Parathyroid adenoma (tissue), 2 donors: ENCODE data around the gene GULP1.

Experiments used
- H2AFZ ChIP-seq: fragments of 300-600 bp; sonication (generic); one replicate; pipeline ENCODE4 v1.7.0; 2017; ENCODE audit warnings: antibody characterized with exemption, mild to moderate bottlenecking
- H3K27ac ChIP-seq: fragments of 300-600 bp; sonication (generic); one replicate; pipeline ENCODE4 v1.7.0; 2017
- H3K27me3 ChIP-seq: fragments of 300-600 bp; sonication (generic); one replicate; pipeline ENCODE4 v1.7.0; 2017; ENCODE audit warnings: low read length; ENCODE audit not compliant: control insufficient read depth, insufficient read depth
- H3K36me3 ChIP-seq: fragments of 300-600 bp; sonication (generic); one replicate; pipeline ENCODE4 v1.7.0; 2017; ENCODE audit warnings: low read length; ENCODE audit not compliant: control insufficient read depth, insufficient read depth
- H3K4me1 ChIP-seq: fragments of 300-600 bp; sonication (generic); one replicate; pipeline ENCODE4 v1.7.0; 2017; ENCODE audit warnings: control low read depth
- H3K4me2 ChIP-seq: fragments of 300-600 bp; sonication (generic); one replicate; pipeline ENCODE4 v1.7.0; 2017; ENCODE audit warnings: low read length
- H3K4me3 ChIP-seq: fragments of 300-600 bp; sonication (generic); one replicate; pipeline ENCODE4 v1.7.0; 2017; ENCODE audit warnings: low read depth, low read length
- H3K79me2 ChIP-seq: fragments of 300-600 bp; sonication (generic); one replicate; pipeline ENCODE4 v1.7.0; 2017; ENCODE audit warnings: control low read depth
- H3K9ac ChIP-seq: fragments of 300-600 bp; sonication (generic); one replicate; pipeline ENCODE4 v1.7.0; 2017; ENCODE audit warnings: mild to moderate bottlenecking
- H3K9me3 ChIP-seq: fragments of 300-600 bp; sonication (generic); one replicate; pipeline ENCODE4 v1.7.0; 2017; ENCODE audit warnings: low read length; ENCODE audit not compliant: control insufficient read depth
- TF ChIP-seq, protein P1 (sequence below): fragments of 300-600 bp; sonication (generic); IDR thresholded peaks from one replicate; pipeline ENCODE4 v1.7.0; 2017; ENCODE audit warnings: antibody characterized with exemption, mild to moderate bottlenecking
- donor health status: primary hyperparathyroidism.

GULP1 gene

DNA sequence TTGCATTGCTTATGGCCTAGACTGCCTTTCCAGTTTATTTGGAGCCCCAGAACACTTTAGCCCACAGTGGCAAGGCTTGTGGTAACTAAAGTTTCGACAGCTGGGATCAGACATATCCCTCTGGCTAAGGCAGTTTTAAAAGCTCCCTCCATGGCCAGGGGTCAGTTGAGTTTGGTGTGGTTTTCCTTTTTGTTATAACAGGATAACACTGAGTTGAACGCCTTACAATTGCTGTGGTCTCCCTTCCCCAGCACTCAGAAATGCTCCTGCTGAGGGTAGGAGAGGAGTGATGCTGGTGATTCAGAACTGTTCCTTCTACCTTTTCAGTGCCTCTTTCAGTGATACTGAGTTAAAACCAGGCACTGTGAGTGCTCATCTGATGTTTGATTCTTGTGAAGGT lies 182.6 kb downstream of the GULP1 start:
- TF ChIP-seq, protein P1, sequence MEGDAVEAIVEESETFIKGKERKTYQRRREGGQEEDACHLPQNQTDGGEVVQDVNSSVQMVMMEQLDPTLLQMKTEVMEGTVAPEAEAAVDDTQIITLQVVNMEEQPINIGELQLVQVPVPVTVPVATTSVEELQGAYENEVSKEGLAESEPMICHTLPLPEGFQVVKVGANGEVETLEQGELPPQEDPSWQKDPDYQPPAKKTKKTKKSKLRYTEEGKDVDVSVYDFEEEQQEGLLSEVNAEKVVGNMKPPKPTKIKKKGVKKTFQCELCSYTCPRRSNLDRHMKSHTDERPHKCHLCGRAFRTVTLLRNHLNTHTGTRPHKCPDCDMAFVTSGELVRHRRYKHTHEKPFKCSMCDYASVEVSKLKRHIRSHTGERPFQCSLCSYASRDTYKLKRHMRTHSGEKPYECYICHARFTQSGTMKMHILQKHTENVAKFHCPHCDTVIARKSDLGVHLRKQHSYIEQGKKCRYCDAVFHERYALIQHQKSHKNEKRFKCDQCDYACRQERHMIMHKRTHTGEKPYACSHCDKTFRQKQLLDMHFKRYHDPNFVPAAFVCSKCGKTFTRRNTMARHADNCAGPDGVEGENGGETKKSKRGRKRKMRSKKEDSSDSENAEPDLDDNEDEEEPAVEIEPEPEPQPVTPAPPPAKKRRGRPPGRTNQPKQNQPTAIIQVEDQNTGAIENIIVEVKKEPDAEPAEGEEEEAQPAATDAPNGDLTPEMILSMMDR: no peak
- Histone ChIP-seq H3K4me2 (no peak overlapping the region), H3K4me3 (no peak overlapping the region)

DNA sequence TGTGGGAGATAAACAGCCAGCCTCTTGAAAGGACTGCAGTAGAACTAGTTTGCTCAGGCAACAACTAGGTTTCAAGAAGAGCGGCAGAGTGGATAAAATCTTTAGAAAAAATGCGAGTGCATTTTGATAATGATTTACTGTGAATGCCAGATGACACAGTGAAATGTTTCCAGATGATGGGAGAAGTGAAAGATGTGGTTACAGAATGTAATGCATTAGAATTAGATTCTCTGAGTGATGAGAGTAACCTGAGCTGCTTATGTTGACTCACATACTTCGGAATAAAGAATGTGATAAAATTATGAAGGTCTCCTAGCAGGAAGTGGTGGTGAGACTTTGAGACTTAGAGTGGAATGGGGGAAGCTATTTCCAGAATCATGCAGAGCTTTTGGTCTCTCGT lies 184.3 kb downstream of the GULP1 start:
- Histone ChIP-seq H3K4me3 (no peak overlapping the region), H3K27ac (no peak overlapping the region)
- TF ChIP-seq, protein P1: no peak

More for the DNA sequence above, 182.6 kb downstream of the GULP1 start:
- Histone ChIP-seq H3K79me2 (no peaks in the 10 kb centered on the region), H3K36me3 (no peaks in the 10 kb centered on the region), H2AFZ (no peak overlapping the region), H3K27ac (no peak overlapping the region), H3K9ac (no peak overlapping the region), H3K27me3 (no peaks in the 10 kb centered on the region), H3K4me1 (no peaks in the 10 kb centered on the region), H3K9me3 (no peaks in the 10 kb centered on the region)

DNA sequence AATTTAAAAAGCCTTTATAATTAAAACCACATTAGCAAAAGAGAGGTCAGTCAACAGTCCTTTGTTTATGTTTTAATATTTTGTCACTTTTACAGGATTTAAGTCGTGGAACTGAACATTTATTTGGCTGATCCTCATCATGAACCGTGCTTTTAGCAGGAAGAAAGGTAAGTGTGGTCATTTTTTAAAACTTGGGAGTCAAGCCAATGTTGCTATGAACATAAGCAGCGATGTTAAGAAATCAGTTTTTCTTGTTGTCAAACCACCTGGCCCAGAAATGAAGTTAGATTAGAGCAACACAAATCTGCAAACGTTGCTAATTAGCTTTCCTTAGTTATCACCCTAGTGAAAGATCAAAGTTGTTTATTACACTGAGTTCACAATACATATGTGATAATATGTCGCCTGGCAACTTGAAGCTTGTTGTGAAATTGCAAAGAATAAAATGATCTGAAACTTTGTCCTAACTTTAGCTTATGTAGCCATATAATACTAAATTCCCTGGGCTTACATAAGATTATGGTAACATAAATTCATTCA lies 186.0 kb downstream of the GULP1 start:
- H3K4me1 ChIP-seq: no peaks in the 10 kb centered on the region
- H2AFZ ChIP-seq: no peak overlapping the region
- TF ChIP-seq, protein P1: no peak
- H3K9me3 ChIP-seq: no peaks in the 10 kb centered on the region
- no peak overlapping the region for H3K4me2 ChIP-seq
- H3K27ac ChIP-seq: no peak overlapping the region
- H3K27me3 ChIP-seq: no peaks in the 10 kb centered on the region
- H3K36me3 ChIP-seq: no peaks in the 10 kb centered on the region
- H3K9ac ChIP-seq: no peak overlapping the region
- no peaks in the 10 kb centered on the region for H3K79me2 ChIP-seq
- no peak overlapping the region for H3K4me3 ChIP-seq

More for the DNA sequence above, 184.3 kb downstream of the GULP1 start:
- H3K4me1 ChIP-seq: no peaks in the 10 kb centered on the region
- H3K36me3 ChIP-seq: no peaks in the 10 kb centered on the region
- no peak overlapping the region for H2AFZ ChIP-seq
- H3K27me3 ChIP-seq: no peaks in the 10 kb centered on the region
- no peaks in the 10 kb centered on the region for H3K9me3 ChIP-seq
- H3K79me2 ChIP-seq: no peaks in the 10 kb centered on the region
- H3K4me2 ChIP-seq: no peak overlapping the region
- H3K9ac ChIP-seq: no peak overlapping the region

DNA sequence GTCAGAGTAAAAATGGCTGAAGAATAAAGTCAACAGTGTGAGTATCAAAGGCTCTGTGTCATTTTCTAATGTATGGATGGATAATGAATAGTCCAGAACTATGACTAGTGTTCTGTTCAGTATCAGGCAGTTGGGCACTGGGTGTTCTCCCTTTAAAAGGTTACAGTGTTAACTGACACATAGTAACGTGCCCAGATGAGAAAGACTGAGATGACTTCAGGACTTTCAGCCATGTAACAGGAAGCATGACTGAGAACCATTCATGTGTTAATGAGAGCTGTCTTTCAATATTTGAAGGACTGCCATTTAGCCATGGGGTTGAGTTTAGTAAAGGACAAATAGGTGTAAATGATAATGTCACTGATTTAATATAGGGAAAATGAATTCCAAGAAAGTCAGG lies 187.1 kb downstream of the GULP1 start:
- no peak overlapping the region for H3K9ac ChIP-seq
- H3K4me2 ChIP-seq: no peak overlapping the region
- no peaks in the 10 kb centered on the region for H3K4me1 ChIP-seq
- no peaks in the 10 kb centered on the region for H3K9me3 ChIP-seq
- H3K36me3 ChIP-seq: no peaks in the 10 kb centered on the region
- no peak overlapping the region for H3K27ac ChIP-seq
- H3K27me3 ChIP-seq: no peaks in the 10 kb centered on the region
- H3K79me2 ChIP-seq: no peaks in the 10 kb centered on the region
- H3K4me3 ChIP-seq: no peak overlapping the region
- no peak overlapping the region for H2AFZ ChIP-seq
- TF ChIP-seq, protein P1: no peak

DNA sequence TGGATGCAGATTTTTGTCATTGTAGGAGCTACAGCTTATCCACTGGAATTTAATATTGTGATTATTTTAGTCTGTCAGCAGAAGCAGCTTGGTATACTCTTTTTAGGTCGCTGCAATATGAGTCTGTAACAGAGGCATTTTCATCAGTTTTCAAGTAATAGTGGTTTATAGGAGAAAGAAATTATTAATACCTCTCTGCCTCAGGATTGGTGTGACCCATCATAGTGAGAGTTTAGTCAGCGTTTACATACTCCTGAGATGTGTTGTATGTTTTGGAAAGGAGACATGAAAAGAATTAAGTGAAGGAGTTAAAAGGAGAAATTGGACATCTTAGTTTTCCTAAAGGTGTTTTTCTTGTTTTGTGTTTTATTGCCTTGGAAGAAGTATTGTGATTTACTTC lies 189.8 kb downstream of the GULP1 start:
- Histone ChIP-seq H3K9ac (no peak overlapping the region), H3K27me3 (no peaks in the 10 kb centered on the region), H3K9me3 (no peaks in the 10 kb centered on the region), H3K79me2 (no peaks in the 10 kb centered on the region), H3K36me3 (no peaks in the 10 kb centered on the region), H3K4me2 (no peak overlapping the region), H3K27ac (no peak overlapping the region), H2AFZ (no peak overlapping the region), H3K4me1 (no peaks in the 10 kb centered on the region), H3K4me3 (no peak overlapping the region)
- TF ChIP-seq, protein P1: no peak
